ENCODE measurements around the gene ETV2.
"Not testable (repeated sequence)": the region's sequence is repeated elsewhere in the genome, so short reads cannot be mapped to it uniquely, and the experiment has no call there.

DNA sequence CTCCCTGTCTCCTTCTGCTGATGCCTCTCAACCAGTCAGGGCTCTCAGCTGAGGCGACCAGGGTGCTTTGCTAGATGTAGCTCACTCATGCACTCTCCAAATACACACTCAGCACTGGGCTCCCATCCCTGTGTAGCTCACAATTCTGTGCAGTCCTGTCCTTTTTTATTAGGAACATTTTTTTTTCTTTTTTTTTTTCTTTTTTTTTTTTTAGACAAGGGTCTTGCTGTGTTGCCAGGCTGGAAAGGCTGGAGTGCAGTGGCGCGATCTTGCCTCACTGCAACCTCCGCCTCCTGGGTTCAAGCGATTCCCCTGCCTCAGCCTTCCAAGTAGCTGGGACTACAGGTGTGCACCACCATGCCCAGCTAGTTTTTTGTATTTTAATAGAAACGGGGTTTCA, 13.3 kb downstream of the ETV2 start:
- TF ChIP-seq, protein P1, sequence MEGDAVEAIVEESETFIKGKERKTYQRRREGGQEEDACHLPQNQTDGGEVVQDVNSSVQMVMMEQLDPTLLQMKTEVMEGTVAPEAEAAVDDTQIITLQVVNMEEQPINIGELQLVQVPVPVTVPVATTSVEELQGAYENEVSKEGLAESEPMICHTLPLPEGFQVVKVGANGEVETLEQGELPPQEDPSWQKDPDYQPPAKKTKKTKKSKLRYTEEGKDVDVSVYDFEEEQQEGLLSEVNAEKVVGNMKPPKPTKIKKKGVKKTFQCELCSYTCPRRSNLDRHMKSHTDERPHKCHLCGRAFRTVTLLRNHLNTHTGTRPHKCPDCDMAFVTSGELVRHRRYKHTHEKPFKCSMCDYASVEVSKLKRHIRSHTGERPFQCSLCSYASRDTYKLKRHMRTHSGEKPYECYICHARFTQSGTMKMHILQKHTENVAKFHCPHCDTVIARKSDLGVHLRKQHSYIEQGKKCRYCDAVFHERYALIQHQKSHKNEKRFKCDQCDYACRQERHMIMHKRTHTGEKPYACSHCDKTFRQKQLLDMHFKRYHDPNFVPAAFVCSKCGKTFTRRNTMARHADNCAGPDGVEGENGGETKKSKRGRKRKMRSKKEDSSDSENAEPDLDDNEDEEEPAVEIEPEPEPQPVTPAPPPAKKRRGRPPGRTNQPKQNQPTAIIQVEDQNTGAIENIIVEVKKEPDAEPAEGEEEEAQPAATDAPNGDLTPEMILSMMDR (IDR thresholded peaks at IDR 0.05) = not testable (repeated sequence)
- not testable (repeated sequence) for TF ChIP-seq POLR2A (IDR thresholded peaks at IDR 0.05)

Data from upper lobe of left lung (tissue), 4 donors.